HG03432 (cell line): ENCODE results near the gene DYSF.

Experiments used
- ATAC-seq: cut with Tn5 transposase; IDR thresholded peaks from one replicate; pipeline ENCODE4 v1.9.1; 2021; ENCODE audit warnings: mild to moderate bottlenecking, moderate library complexity; ENCODE audit not compliant: unreplicated experiment

Gene DYSF

GRCh38 chr2:71714601-71715240, 261.4 kb downstream of the DYSF start:
- ATAC-seq = no peak

- no peak for ATAC-seq
Observed at GRCh38 chr2:71715241-71715750, 261.9 kb downstream of the DYSF start.

GRCh38 chr2:71715951-71716696, 262.8 kb downstream of the DYSF start:
- ATAC-seq = no peak

GRCh38 chr2:71716697-71717624, 263.6 kb downstream of the DYSF start:
- ATAC-seq = no peak

GRCh38 chr2:71718686-71719085, 265.3 kb downstream of the DYSF start:
- ATAC-seq = no peak

GRCh38 chr2:71719520-71720282, 266.3 kb downstream of the DYSF start:
- no peak for ATAC-seq

GRCh38 chr2:71720283-71720560, 266.9 kb downstream of the DYSF start:
- no peak for ATAC-seq

- ATAC-seq = no peak
Observed at GRCh38 chr2:71720596-71721361, 267.4 kb downstream of the DYSF start.

- no peak for ATAC-seq
Observed at GRCh38 chr2:71721362-71721665, 268.0 kb downstream of the DYSF start.

- no peak for ATAC-seq
Observed at GRCh38 chr2:71721669-71722068, 268.3 kb downstream of the DYSF start.

- no peak for ATAC-seq
Observed at GRCh38 chr2:71722286-71722685, 268.9 kb downstream of the DYSF start.

GRCh38 chr2:71724793-71725192, 271.4 kb downstream of the DYSF start:
- no peak for ATAC-seq

- no peak for ATAC-seq
Observed at GRCh38 chr2:71725836-71726235, 272.5 kb downstream of the DYSF start.

GRCh38 chr2:71727562-71727961, 274.2 kb downstream of the DYSF start:
- ATAC-seq = no peak

- no peak for ATAC-seq
Observed at GRCh38 chr2:71728036-71728435, 274.7 kb downstream of the DYSF start.

- no peak for ATAC-seq
Observed at GRCh38 chr2:71730785-71731383, 277.5 kb downstream of the DYSF start.

- ATAC-seq = no peak
Observed at GRCh38 chr2:71734620-71735019, 281.3 kb downstream of the DYSF start.

GRCh38 chr2:71735676-71736075, 282.3 kb downstream of the DYSF start:
- ATAC-seq = no peak
